ENCODE measurements around the gene DPPA4. TPM values are rescaled to one million over a fixed set of nuclear protein-coding genes. Genes with fewer than 3 reads are reported as not detected.
"Not testable (repeated sequence)": the region's sequence is repeated elsewhere in the genome, so short reads cannot be mapped to it uniquely, and the experiment has no call there.

Gene DPPA4
- total and polyA plus RNA-seq, 12 donors: 0.01 TPM; not detected in 11

DNA sequence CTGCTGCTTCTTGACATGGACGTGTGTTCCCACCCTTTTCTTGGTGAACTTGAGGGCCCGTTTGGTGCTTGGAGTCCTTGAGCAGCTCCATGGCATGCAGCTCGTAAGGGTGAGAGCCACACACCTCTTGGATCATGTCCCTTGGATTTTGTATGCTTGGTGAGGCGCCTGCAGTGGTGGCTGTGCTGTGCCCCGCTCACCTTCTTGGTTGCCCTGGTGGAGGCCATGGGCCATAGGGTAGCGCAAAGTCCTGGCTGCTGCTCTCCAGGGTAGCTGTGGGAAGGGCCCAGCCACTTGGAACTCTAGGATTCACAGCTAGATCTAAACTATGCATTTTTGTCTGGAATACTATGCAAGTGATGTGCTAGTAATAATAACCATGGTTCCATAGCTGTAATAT is 26.7 kb upstream of the DPPA4 start:
- no peaks in the 10 kb centered on the region for H3K27me3 ChIP-seq
- intact Hi-C loops (cut with DNase I): loop anchor here in 1 of 10 donors (2.0 kb wide), 1 partner anchor 27 kb away; the partner anchor contains the start of gene DPPA4
- H3K36me3 ChIP-seq: no peaks in the 10 kb centered on the region
- no peaks in the 10 kb centered on the region for H3K9me3 ChIP-seq
- no peak overlapping the region for H3K27ac ChIP-seq
- H3K4me1 ChIP-seq: no peaks in the 10 kb centered on the region
- WGBS, 2 donors: 82 to 83% methylated on average over 6 of the region's 6 CpGs
- DNase-seq (no peak), ATAC-seq (no peak)
- no peak overlapping the region for H3K4me3 ChIP-seq
- TF ChIP-seq, protein P1, sequence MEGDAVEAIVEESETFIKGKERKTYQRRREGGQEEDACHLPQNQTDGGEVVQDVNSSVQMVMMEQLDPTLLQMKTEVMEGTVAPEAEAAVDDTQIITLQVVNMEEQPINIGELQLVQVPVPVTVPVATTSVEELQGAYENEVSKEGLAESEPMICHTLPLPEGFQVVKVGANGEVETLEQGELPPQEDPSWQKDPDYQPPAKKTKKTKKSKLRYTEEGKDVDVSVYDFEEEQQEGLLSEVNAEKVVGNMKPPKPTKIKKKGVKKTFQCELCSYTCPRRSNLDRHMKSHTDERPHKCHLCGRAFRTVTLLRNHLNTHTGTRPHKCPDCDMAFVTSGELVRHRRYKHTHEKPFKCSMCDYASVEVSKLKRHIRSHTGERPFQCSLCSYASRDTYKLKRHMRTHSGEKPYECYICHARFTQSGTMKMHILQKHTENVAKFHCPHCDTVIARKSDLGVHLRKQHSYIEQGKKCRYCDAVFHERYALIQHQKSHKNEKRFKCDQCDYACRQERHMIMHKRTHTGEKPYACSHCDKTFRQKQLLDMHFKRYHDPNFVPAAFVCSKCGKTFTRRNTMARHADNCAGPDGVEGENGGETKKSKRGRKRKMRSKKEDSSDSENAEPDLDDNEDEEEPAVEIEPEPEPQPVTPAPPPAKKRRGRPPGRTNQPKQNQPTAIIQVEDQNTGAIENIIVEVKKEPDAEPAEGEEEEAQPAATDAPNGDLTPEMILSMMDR (IDR thresholded peaks at IDR 0.05): no peak

DNA sequence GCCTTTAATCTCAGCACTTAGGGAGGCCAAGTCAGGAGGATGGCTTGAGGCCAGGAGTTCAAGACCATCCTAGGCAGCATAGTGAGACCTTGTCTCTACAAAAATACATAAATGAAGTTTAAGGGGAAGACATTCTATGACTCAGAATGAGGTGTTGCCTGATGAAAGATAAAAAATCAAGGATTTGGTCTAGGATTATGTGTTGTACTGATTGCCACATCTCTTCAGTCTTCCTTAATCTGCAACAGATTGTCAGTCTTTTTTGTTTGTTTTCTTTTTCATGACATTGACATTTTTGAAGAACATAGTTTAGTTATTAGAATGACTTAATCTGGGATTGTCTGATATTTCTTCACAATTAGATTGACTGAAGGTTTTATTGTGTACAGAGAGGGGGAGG is 26.3 kb upstream of the DPPA4 start:
- H3K4me1 ChIP-seq: no peaks in the 10 kb centered on the region
- intact Hi-C loops (cut with DNase I): loop anchor here in 1 of 10 donors (2.0 kb wide), 1 partner anchor 27 kb away; the partner anchor contains the start of gene DPPA4
- TF ChIP-seq, protein P1 (IDR thresholded peaks at IDR 0.05): no peak

DNA sequence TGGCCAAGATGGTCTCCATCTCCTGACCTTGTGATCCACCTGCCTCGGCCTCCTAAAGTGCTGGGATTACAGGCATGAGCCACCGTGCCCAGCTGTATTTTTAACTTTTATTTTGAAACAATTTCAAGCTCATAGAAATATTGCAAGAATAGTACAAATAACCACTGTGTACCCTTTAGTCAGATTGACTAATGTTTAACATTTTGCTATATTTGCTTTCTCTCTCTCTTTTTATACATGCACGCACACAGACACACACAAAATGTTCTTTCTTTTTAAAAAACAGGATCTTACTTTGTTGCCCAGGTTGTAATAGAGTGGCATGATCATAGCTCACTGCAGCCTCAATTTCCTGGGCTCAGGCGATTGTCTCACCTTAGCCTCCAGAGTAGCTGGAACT is 25.5 kb upstream of the DPPA4 start:
- Histone ChIP-seq H3K27me3 (no peaks in the 10 kb centered on the region), H3K4me1 (no peaks in the 10 kb centered on the region), H3K9me3 (no peaks in the 10 kb centered on the region), H3K4me3 (no peak overlapping the region), H3K27ac (no peak overlapping the region), H3K36me3 (no peaks in the 10 kb centered on the region)
- DNase-seq: no peak
- intact Hi-C loops (cut with DNase I): no loop called here
- ATAC-seq: no peak
- WGBS, 2 donors: 91 to 92% methylated on average over 4 of the region's 4 CpGs
- TF ChIP-seq, protein P1 (IDR thresholded peaks at IDR 0.05): no peak

More for the DNA sequence above, 26.3 kb upstream of the DPPA4 start:
- no peak overlapping the region for H3K27ac ChIP-seq
- H3K36me3 ChIP-seq: no peaks in the 10 kb centered on the region
- ATAC-seq: no peak
- H3K27me3 ChIP-seq: no peaks in the 10 kb centered on the region
- DNase-seq: no peak
- no peaks in the 10 kb centered on the region for H3K9me3 ChIP-seq
- no peak overlapping the region for H3K4me3 ChIP-seq

DNA sequence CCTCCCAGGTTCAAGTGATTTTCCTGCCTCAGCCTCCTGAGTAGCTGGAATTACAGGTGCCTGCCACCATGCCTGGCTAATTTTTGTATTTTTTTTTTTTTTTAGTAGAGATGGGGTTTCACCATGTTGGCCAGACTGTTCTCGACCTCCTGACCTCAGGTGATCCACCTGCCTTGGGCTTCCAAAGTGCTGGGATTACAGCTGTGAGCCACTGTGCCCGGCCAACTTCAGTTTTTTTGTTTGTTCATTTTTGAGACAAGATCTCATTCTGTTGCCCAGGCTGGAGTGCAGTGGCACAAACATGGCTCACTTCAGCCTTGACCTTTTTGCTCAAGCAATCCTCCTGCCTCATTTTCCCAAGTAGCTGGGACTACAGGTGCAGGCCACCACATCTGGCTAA is 21.5 kb upstream of the DPPA4 start:
- DNase-seq; H3K9me3 ChIP-seq; H3K27ac ChIP-seq; ATAC-seq; H3K36me3 ChIP-seq; intact Hi-C loops (cut with DNase I); H3K4me3 ChIP-seq; H3K4me1 ChIP-seq: not testable (repeated sequence)
- WGBS, 2 donors: 78 to 80% methylated on average over 2 of the region's 2 CpGs
- peaks cover 0 to 19% (median 5%) of the 10 kb centered on the region in 7 donors for H3K27me3 ChIP-seq

DNA sequence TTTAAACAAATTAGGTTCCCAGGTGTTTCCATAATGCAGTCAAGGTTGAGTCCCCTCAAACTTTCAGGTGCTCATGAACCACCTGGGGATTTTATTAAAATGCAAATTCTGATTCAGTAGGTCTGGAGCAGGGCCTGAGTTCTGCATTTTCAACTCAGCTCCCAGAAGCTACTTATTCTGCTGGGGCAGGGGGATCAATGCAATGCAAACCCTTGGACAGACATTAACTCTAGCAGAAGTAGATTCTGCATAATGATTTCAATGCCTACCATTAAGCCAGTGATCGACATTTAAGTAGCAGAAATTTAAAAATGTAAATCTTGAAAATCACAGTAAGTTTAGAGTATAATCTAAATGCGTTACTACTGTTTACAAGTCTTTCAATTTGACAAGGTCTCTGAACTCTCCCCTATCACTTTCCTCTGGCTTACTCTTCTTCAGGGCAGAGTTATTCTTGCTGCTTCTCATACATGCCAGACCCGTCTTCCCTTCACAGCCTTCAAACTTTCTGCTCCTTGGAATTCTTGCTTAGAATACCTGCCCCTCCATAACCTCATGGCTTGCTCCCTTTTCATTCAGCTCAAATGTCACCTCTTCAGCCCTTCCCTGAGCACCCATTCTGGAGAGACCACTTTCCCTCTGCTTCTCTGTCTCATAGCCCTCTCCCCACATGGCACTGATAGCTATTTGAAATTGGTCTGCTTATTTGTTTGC is 19.3 kb upstream of the DPPA4 start:
- Histone ChIP-seq H3K4me3 (no peak overlapping the region), H3K36me3 (no peaks in the 10 kb centered on the region), H3K27ac (no peak overlapping the region), H3K4me1 (no peaks in the 10 kb centered on the region), H3K27me3 (peaks cover 0 to 19% (median 5%) of the 10 kb centered on the region in 7 donors), H3K9me3 (no peaks in the 10 kb centered on the region)
- WGBS, 2 donors: 66 to 68% methylated on average over 3 of the region's 3 CpGs
- DNase-seq (no peak), ATAC-seq (no peak)
- TF ChIP-seq, protein P1 (IDR thresholded peaks at IDR 0.05): no peak
- intact Hi-C loops (cut with DNase I): no loop called here

Measured in heart right ventricle (tissue), 16 donors.